ENCODE results near the gene IGSF22. TPM values are rescaled to one million over a fixed set of nuclear protein-coding genes. Genes with fewer than 3 reads are reported as not detected.

The IGSF22 gene
- polyA plus RNA-seq, 1 donor (not counting 4 experiments of a cell fraction or from before 2014, with no cell fraction given) = 0.01 TPM

DNA sequence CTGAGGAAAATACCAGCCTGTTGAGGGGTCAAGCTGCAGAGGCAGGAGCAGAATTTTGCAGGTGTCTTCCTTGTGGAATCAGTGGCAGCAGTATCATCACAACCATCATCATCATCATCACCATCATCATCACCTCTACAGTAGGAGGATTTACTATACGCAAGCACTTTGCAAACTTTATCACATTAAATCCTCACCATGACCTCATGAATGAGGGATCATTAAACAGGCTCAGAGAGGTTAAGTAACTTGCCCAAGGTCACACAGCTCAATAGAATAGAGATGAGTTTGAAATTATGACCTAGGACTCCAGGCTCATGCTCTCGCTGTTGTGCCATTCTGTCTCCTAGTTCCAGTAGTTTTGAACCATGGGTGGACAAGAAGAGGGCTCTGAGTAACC lies 40.0 kb upstream of the IGSF22 start:
- H3K9me1 ChIP-seq (ENCODE audit: control insufficient read depth, extremely low read depth, insufficient read depth, low read length) = no peaks in the 10 kb centered on the region
- no peak for FAIRE-seq
- dilution Hi-C loops (cut with MboI; ENCODE audit: extremely low pct_ligation_motif_present, low sequenced_read_pairs) = no loop called here
- H3K27ac ChIP-seq (ENCODE audit: control insufficient read depth, insufficient read depth, low read length) = no peak overlapping the region
- H3K9ac ChIP-seq (ENCODE audit: control insufficient read depth, extremely low read depth, insufficient read depth, low read length) = no peak overlapping the region
- H3K4me2 ChIP-seq (ENCODE audit: control insufficient read depth, extremely low read depth, insufficient read depth, low read depth, low read length) = no peak overlapping the region
- H3K4me1 ChIP-seq (ENCODE audit: control insufficient read depth, extremely low read depth, insufficient read depth, low read length) = peaks cover 13% of the 10 kb centered on the region
- H3K36me3 ChIP-seq (ENCODE audit: control insufficient read depth in 2 of 2, extremely low read depth in 1 of 2, insufficient read depth in 2 of 2, low read length in 2 of 2) = no peaks in the 10 kb centered on the region
- no peak for DNase-seq (ENCODE audit: low read depth, low spot score)
- H4K20me1 ChIP-seq (ENCODE audit: control insufficient read depth, extremely low read depth, insufficient read depth, low read length) = no peaks in the 10 kb centered on the region
- H3K27me3 ChIP-seq (ENCODE audit: control insufficient read depth, extremely low read depth, insufficient read depth, low read length) = no peaks in the 10 kb centered on the region
- no peaks in the 10 kb centered on the region for H3K9me3 ChIP-seq (ENCODE audit: control insufficient read depth, low read depth, low read length)
- no peak overlapping the region for H2AFZ ChIP-seq (ENCODE audit: control insufficient read depth, low read length)
- no peaks in the 10 kb centered on the region for H3K79me2 ChIP-seq (ENCODE audit: control insufficient read depth, insufficient read depth, low read length)
- H3K4me3 ChIP-seq (ENCODE audit: control insufficient read depth in 2 of 3, extremely low read depth in 1 of 3, insufficient read depth in 2 of 3, low read depth in 1 of 3, low read length in 3 of 3) = no peak overlapping the region
- TF ChIP-seq, protein P1, sequence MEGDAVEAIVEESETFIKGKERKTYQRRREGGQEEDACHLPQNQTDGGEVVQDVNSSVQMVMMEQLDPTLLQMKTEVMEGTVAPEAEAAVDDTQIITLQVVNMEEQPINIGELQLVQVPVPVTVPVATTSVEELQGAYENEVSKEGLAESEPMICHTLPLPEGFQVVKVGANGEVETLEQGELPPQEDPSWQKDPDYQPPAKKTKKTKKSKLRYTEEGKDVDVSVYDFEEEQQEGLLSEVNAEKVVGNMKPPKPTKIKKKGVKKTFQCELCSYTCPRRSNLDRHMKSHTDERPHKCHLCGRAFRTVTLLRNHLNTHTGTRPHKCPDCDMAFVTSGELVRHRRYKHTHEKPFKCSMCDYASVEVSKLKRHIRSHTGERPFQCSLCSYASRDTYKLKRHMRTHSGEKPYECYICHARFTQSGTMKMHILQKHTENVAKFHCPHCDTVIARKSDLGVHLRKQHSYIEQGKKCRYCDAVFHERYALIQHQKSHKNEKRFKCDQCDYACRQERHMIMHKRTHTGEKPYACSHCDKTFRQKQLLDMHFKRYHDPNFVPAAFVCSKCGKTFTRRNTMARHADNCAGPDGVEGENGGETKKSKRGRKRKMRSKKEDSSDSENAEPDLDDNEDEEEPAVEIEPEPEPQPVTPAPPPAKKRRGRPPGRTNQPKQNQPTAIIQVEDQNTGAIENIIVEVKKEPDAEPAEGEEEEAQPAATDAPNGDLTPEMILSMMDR (optimal IDR thresholded peaks at IDR 0.05 in 1 of 3, IDR thresholded peaks at IDR 0.05 in 1 of 3, conservative IDR thresholded peaks at IDR 0.05 in 1 of 3; ENCODE audit: extremely low read depth in 1 of 3, insufficient read depth in 2 of 3, low read length in 3 of 3) = no peak
- TF ChIP-seq EZH2 (IDR thresholded peaks at IDR 0.05; ENCODE audit: low read length) = no peak

DNA sequence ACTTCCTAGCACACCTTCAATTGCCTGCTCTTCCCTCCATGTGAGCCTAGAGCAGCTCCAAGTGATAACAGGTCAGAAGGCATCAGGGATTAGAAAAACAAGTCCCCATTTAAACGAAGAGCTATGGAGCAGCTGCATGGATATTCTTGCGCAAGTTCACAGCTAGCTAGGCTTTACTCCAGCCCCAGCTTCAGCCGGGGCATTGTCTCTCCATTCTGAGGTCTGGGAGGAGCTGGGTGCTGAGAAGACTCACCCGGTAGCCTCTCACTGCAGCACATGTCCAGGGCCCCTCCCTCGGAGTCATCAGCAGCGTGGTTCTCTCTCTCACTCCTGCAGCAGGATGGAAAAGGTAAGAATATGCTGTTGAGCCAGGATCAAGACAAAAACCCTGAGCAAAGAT lies 39.6 kb upstream of the IGSF22 start:
- H3K27me3 ChIP-seq (ENCODE audit: control insufficient read depth, extremely low read depth, insufficient read depth, low read length) = no peaks in the 10 kb centered on the region
- H3K9me3 ChIP-seq (ENCODE audit: control insufficient read depth, low read depth, low read length) = no peaks in the 10 kb centered on the region
- H3K4me3 ChIP-seq (ENCODE audit: control insufficient read depth in 2 of 3, extremely low read depth in 1 of 3, insufficient read depth in 2 of 3, low read depth in 1 of 3, low read length in 3 of 3) = no peak overlapping the region
- no peaks in the 10 kb centered on the region for H3K9me1 ChIP-seq (ENCODE audit: control insufficient read depth, extremely low read depth, insufficient read depth, low read length)
- peaks cover 13% of the 10 kb centered on the region for H3K4me1 ChIP-seq (ENCODE audit: control insufficient read depth, extremely low read depth, insufficient read depth, low read length)
- no peak overlapping the region for H3K27ac ChIP-seq (ENCODE audit: control insufficient read depth, insufficient read depth, low read length)
- DNase-seq (ENCODE audit: low read depth, low spot score) (no peak), FAIRE-seq (no peak)
- no peak for TF ChIP-seq EZH2 (IDR thresholded peaks at IDR 0.05; ENCODE audit: low read length)
- TF ChIP-seq, protein P1 (optimal IDR thresholded peaks at IDR 0.05 in 1 of 3, IDR thresholded peaks at IDR 0.05 in 1 of 3, conservative IDR thresholded peaks at IDR 0.05 in 1 of 3; ENCODE audit: extremely low read depth in 1 of 3, insufficient read depth in 2 of 3, low read length in 3 of 3) = no peak
- H4K20me1 ChIP-seq (ENCODE audit: control insufficient read depth, extremely low read depth, insufficient read depth, low read length) = no peaks in the 10 kb centered on the region
- no peaks in the 10 kb centered on the region for H3K79me2 ChIP-seq (ENCODE audit: control insufficient read depth, insufficient read depth, low read length)
- dilution Hi-C loops (cut with MboI; ENCODE audit: extremely low pct_ligation_motif_present, low sequenced_read_pairs) = no loop called here
- no peaks in the 10 kb centered on the region for H3K36me3 ChIP-seq (ENCODE audit: control insufficient read depth in 2 of 2, extremely low read depth in 1 of 2, insufficient read depth in 2 of 2, low read length in 2 of 2)
- no peak overlapping the region for H3K4me2 ChIP-seq (ENCODE audit: control insufficient read depth, extremely low read depth, insufficient read depth, low read depth, low read length)
- H3K9ac ChIP-seq (ENCODE audit: control insufficient read depth, extremely low read depth, insufficient read depth, low read length) = no peak overlapping the region
- no peak overlapping the region for H2AFZ ChIP-seq (ENCODE audit: control insufficient read depth, low read length)
